ENCODE data around the gene APBA3. TPM values are rescaled to one million over a fixed set of nuclear protein-coding genes. Genes with fewer than 3 reads are reported as not detected.

Gene APBA3
- total and polyA plus RNA-seq, 9 of the 15 experiments (the other 6 are each of a cell fraction or from before 2014, with no cell fraction given) = 0.10 to 29.5 (median 11.5) TPM

DNA sequence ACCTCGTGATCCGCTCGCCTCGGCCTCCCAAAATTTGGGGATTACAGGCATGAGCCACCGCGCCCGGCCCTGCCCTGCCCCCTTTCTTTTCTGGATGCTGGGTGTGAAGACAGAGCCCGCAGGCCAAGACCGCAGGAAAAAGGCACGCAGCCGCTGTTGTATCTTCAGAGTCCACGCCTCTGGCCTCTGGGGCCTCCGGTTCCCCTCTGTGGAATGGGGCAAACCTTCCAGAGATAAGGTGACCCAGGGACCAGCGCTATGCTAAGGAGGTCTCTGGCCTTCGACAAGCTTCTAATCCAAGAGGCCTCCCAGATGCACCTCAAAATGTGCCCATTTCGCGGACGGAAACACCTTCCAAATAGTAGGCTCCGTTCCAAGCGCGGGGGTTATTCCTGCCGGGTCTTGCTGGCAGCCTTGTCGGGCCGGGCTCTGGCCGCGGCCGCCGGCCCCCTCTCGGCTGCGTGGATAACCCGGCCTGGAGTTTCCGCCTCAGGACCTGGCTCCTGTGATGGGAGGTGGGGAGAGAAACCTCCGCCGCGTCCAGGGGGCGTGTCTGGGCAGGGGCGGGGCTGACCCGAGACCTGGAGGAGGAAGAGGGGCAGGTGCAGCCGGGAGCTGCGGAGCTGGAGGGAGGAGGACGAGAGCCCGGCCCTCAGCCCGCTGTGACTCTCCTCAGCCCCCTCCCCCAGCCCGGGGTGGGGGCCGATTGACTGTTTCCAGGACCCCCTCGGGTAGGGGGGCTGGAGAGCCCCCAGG, 40.2 kb downstream of the APBA3 start (continued):
- TF ChIP-seq, protein P1, sequence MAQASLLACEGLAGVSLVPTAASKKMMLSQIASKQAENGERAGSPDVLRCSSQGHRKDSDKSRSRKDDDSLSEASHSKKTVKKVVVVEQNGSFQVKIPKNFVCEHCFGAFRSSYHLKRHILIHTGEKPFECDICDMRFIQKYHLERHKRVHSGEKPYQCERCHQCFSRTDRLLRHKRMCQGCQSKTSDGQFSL (CRISPR knock-in tag; IDR thresholded peaks at IDR 0.05) = peak; percentile 76; the same call in 1 of the 2 replicates
- TF ChIP-seq, protein P1 (tag; IDR thresholded peaks at IDR 0.05) = no peak
- peak; percentile 98 for TF ChIP-seq PTBP1 (IDR thresholded peaks at IDR 0.05; ENCODE audit: low read depth, low read length)
- TF ChIP-seq LEF1 (IDR thresholded peaks at IDR 0.05) = peak; percentile 55
- no peak for TF ChIP-seq MAFK (IDR thresholded peaks at IDR 0.05; ENCODE audit: low read length)
- no peak for TF ChIP-seq ZNF561 (CRISPR knock-in tag; conservative IDR thresholded peaks at IDR 0.05)
- TF ChIP-seq NEUROD1 (IDR thresholded peaks at IDR 0.05; ENCODE audit: borderline replicate concordance, low read depth, low read length, partially characterized antibody) = peak; percentile 100
- TF ChIP-seq CHD4 (IDR thresholded peaks at IDR 0.05; ENCODE audit: insufficient read depth, insufficient replicate concordance, low read depth, low read length, poor library complexity, severe bottlenecking) = peak; percentile 99
- TF ChIP-seq, protein P2, sequence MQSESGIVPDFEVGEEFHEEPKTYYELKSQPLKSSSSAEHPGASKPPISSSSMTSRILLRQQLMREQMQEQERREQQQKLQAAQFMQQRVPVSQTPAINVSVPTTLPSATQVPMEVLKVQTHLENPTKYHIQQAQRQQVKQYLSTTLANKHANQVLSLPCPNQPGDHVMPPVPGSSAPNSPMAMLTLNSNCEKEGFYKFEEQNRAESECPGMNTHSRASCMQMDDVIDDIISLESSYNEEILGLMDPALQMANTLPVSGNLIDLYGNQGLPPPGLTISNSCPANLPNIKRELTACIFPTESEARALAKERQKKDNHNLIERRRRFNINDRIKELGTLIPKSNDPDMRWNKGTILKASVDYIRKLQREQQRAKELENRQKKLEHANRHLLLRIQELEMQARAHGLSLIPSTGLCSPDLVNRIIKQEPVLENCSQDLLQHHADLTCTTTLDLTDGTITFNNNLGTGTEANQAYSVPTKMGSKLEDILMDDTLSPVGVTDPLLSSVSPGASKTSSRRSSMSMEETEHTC (IDR thresholded peaks at IDR 0.05) = peak; percentile 36; the same call in 1 of the 2 replicates
- TF ChIP-seq ZBTB1 (CRISPR knock-in tag; IDR thresholded peaks at IDR 0.05; ENCODE audit: borderline replicate concordance, low read depth) = peak; percentile 62; the same call in 1 of the 2 replicates
- TF ChIP-seq, protein P3, sequence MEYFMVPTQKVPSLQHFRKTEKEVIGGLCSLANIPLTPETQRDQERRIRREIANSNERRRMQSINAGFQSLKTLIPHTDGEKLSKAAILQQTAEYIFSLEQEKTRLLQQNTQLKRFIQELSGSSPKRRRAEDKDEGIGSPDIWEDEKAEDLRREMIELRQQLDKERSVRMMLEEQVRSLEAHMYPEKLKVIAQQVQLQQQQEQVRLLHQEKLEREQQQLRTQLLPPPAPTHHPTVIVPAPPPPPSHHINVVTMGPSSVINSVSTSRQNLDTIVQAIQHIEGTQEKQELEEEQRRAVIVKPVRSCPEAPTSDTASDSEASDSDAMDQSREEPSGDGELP (CRISPR knock-in tag; IDR thresholded peaks at IDR 0.05; ENCODE audit: borderline replicate concordance) = peak; percentile 92; the same call in 1 of the 2 replicates
- TF ChIP-seq PCBP1 (IDR thresholded peaks at IDR 0.05; ENCODE audit: low read depth, low read length, poor library complexity, severe bottlenecking) = peak; percentile 100
- TF ChIP-seq ZNF316 (IDR thresholded peaks at IDR 0.05) = no peak
- TF ChIP-seq KLF13 (tag; IDR thresholded peaks at IDR 0.05; ENCODE audit: borderline replicate concordance, low read depth) = peak; percentile 95
- peak; percentile 92 for TF ChIP-seq ESRRA (IDR thresholded peaks at IDR 0.05; ENCODE audit: borderline replicate concordance, low read depth)
- TF ChIP-seq TBL1XR1 (IDR thresholded peaks at IDR 0.05; ENCODE audit: low read length in 2 of 2) = peak; percentile 69 to 82; a peak in 2 of 4 replicates
- TF ChIP-seq YBX1 (IDR thresholded peaks at IDR 0.05) = no peak
- TF ChIP-seq, protein P4, sequence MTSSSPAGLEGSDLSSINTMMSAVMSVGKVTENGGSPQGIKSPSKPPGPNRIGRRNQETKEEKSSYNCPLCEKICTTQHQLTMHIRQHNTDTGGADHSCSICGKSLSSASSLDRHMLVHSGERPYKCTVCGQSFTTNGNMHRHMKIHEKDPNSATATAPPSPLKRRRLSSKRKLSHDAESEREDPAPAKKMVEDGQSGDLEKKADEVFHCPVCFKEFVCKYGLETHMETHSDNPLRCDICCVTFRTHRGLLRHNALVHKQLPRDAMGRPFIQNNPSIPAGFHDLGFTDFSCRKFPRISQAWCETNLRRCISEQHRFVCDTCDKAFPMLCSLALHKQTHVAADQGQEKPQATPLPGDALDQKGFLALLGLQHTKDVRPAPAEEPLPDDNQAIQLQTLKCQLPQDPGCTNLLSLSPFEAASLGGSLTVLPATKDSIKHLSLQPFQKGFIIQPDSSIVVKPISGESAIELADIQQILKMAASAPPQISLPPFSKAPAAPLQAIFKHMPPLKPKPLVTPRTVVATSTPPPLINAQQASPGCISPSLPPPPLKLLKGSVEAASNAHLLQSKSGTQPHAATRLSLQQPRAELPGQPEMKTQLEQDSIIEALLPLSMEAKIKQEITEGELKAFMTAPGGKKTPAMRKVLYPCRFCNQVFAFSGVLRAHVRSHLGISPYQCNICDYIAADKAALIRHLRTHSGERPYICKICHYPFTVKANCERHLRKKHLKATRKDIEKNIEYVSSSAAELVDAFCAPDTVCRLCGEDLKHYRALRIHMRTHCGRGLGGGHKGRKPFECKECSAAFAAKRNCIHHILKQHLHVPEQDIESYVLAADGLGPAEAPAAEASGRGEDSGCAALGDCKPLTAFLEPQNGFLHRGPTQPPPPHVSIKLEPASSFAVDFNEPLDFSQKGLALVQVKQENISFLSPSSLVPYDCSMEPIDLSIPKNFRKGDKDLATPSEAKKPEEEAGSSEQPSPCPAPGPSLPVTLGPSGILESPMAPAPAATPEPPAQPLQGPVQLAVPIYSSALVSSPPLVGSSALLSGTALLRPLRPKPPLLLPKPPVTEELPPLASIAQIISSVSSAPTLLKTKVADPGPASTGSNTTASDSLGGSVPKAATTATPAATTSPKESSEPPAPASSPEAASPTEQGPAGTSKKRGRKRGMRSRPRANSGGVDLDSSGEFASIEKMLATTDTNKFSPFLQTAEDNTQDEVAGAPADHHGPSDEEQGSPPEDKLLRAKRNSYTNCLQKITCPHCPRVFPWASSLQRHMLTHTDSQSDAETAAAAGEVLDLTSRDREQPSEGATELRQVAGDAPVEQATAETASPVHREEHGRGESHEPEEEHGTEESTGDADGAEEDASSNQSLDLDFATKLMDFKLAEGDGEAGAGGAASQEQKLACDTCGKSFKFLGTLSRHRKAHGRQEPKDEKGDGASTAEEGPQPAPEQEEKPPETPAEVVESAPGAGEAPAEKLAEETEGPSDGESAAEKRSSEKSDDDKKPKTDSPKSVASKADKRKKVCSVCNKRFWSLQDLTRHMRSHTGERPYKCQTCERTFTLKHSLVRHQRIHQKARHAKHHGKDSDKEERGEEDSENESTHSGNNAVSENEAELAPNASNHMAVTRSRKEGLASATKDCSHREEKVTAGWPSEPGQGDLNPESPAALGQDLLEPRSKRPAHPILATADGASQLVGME (CRISPR knock-in tag; IDR thresholded peaks at IDR 0.05) = no peak
